Transverse colon (tissue), 3 donors: ENCODE measurements around the gene VAV2.

ENCODE experiments used
- POLR2A ChIP-seq: fragments of 450-650 bp; IDR thresholded peaks from one replicate; pipeline ENCODE4 v1.6.1; 2016; ENCODE audit warnings: antibody characterized with exemption, mild to moderate bottlenecking, moderate library complexity
- TF ChIP-seq, protein P1 (sequence below), 5 experiments: fragments of 200-600 bp in 3 of 5; fragments of 450-650 bp in 2 of 5; sonication (generic) in 3 of 5; IDR thresholded peaks; 1 replicate in 2 of 5; 2 replicates in 3 of 5; pipeline ENCODE4 v1.5.1; 2016 to 2017; ENCODE audit warnings: antibody characterized with exemption in 5 of 5, inconsistent platforms in 3 of 5, mild to moderate bottlenecking in 2 of 5, moderate library complexity in 1 of 5

DNA sequence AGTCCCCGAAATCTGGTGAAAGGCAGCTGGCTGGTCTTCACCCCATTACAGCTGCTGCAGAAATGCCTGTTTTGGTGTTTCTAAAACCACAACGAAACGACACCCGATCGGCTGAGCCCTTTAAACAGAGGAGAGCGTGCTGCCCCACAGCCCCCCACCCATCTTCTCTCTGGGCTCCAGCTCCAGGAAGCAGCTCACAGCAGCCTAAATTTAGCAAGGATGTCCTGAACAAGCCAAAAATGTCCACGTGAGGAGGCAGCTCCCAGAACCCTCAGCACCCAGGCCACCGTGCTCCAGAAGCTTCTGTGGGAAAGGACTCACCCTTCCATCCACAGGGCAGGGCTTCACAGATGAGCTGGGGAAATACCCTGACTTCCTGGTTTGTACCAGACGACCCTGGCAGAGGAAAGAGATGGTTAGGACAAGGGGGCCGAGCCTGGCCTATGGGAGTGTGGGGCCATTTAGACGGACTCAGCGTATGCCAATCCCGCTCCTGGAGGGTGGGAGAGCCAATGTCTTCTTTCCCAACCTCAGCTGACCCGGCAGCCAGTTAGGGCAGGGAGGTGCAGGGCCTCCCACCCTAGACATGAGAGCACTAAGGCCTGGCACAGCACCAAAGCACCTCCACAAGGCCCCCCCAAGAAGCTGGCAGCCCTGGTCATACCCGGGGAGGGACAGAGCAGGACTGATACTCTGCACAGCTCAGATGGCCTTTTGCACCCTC is 214.9 kb downstream of the VAV2 start:
- TF ChIP-seq, protein P1, sequence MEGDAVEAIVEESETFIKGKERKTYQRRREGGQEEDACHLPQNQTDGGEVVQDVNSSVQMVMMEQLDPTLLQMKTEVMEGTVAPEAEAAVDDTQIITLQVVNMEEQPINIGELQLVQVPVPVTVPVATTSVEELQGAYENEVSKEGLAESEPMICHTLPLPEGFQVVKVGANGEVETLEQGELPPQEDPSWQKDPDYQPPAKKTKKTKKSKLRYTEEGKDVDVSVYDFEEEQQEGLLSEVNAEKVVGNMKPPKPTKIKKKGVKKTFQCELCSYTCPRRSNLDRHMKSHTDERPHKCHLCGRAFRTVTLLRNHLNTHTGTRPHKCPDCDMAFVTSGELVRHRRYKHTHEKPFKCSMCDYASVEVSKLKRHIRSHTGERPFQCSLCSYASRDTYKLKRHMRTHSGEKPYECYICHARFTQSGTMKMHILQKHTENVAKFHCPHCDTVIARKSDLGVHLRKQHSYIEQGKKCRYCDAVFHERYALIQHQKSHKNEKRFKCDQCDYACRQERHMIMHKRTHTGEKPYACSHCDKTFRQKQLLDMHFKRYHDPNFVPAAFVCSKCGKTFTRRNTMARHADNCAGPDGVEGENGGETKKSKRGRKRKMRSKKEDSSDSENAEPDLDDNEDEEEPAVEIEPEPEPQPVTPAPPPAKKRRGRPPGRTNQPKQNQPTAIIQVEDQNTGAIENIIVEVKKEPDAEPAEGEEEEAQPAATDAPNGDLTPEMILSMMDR (IDR thresholded peaks at IDR 0.05), result no peak
- no peak for TF ChIP-seq POLR2A
